H9 (cell line): Measurements from ENCODE around the gene TNFAIP8L3. TPM values are rescaled to one million over a fixed set of nuclear protein-coding genes. Genes with fewer than 3 reads are reported as not detected.

Source experiments
- DNase-seq: peaks from one replicate; pipeline ENCODE4 v3.0.0-alpha.2; 2017
- H2AFZ ChIP-seq: one replicate; pipeline ENCODE4 v1.6.1; 2013; ENCODE audit warnings: mild to moderate bottlenecking, low read length, control low read depth, moderate library complexity
- H2AK5ac ChIP-seq: 2 replicates; pipeline ENCODE4 v1.6.1; 2013; ENCODE audit warnings: low read length, control low read depth, mixed read lengths; ENCODE audit not compliant: insufficient read length
- H2BK120ac ChIP-seq: one replicate; pipeline ENCODE4 v1.6.1; 2013; ENCODE audit warnings: low read depth, mild to moderate bottlenecking, low read length, control low read depth, inconsistent platforms; ENCODE audit not compliant: poor library complexity, severe bottlenecking
- H2BK12ac ChIP-seq: 2 replicates; pipeline ENCODE4 v1.6.1; 2013; ENCODE audit warnings: low read length, control low read depth, mixed read lengths, low read depth; ENCODE audit not compliant: insufficient read length
- H2BK15ac ChIP-seq: 2 replicates; pipeline ENCODE4 v1.6.1; 2013; ENCODE audit warnings: low read depth, low read length, control low read depth
- H2BK20ac ChIP-seq: one replicate; pipeline ENCODE4 v1.6.1; 2013; ENCODE audit warnings: low read depth, mild to moderate bottlenecking, low read length, control low read depth, inconsistent platforms; ENCODE audit not compliant: poor library complexity, severe bottlenecking
- H2BK5ac ChIP-seq: 2 replicates; pipeline ENCODE4 v1.6.1; 2013; ENCODE audit warnings: low read length, control low read depth, mixed read lengths; ENCODE audit not compliant: insufficient read length
- H3K14ac ChIP-seq: 2 replicates; pipeline ENCODE4 v1.6.1; 2013; ENCODE audit warnings: low read length, control low read depth; ENCODE audit not compliant: insufficient read depth
- H3K18ac ChIP-seq: 2 replicates; pipeline ENCODE4 v1.6.1; 2013; ENCODE audit warnings: low read depth, mild to moderate bottlenecking, mixed read lengths, low read length, control low read depth; ENCODE audit not compliant: insufficient read length
- H3K23ac ChIP-seq: 2 replicates; pipeline ENCODE4 v1.6.1; 2013; ENCODE audit warnings: low read length, control low read depth, mixed read lengths, low read depth; ENCODE audit not compliant: insufficient read length
- H3K23me2 ChIP-seq: 2 replicates; pipeline ENCODE4 v1.6.1; 2013; ENCODE audit warnings: low read depth, mild to moderate bottlenecking, mixed read lengths, low read length, control low read depth; ENCODE audit not compliant: insufficient read length, poor library complexity, severe bottlenecking
- H3K27ac ChIP-seq: 2 replicates; pipeline ENCODE4 v1.5.1; 2013; ENCODE audit warnings: low read length, control low read depth, mixed read lengths, low read depth; ENCODE audit not compliant: insufficient read length
- H3K27me3 ChIP-seq: 2 replicates; pipeline ENCODE4 v1.6.1; 2013; ENCODE audit warnings: low read length, control low read depth, inconsistent platforms; ENCODE audit not compliant: insufficient read depth
- H3K4ac ChIP-seq: 2 replicates; pipeline ENCODE4 v1.6.1; 2013; ENCODE audit warnings: low read depth, mild to moderate bottlenecking, control low read depth, inconsistent platforms, low read length, moderate library complexity
- H3K4me1 ChIP-seq: 2 replicates; pipeline ENCODE4 v1.6.1; 2013; ENCODE audit warnings: low read length, control low read depth, inconsistent platforms; ENCODE audit not compliant: insufficient read depth
- H3K4me2 ChIP-seq: 2 replicates; pipeline ENCODE4 v1.6.1; 2013; ENCODE audit warnings: low read length, control low read depth, mixed read lengths; ENCODE audit not compliant: insufficient read length, insufficient read depth
- H3K56ac ChIP-seq: 2 replicates; pipeline ENCODE4 v1.6.1; 2013; ENCODE audit warnings: low read depth, mild to moderate bottlenecking, mixed read lengths, low read length, control low read depth; ENCODE audit not compliant: insufficient read length
- H3K79me1 ChIP-seq: 2 replicates; pipeline ENCODE4 v1.6.1; 2013; ENCODE audit warnings: low read depth, mild to moderate bottlenecking, moderate library complexity, low read length, control low read depth, inconsistent platforms; ENCODE audit not compliant: insufficient read depth, poor library complexity, severe bottlenecking
- H3K79me2 ChIP-seq: 2 replicates; pipeline ENCODE4 v1.6.1; 2013; ENCODE audit warnings: low read length, control low read depth, inconsistent platforms; ENCODE audit not compliant: insufficient read depth
- H3K9ac ChIP-seq: 2 replicates; pipeline ENCODE4 v1.6.1; 2013; ENCODE audit warnings: low read length, control low read depth, mixed read lengths; ENCODE audit not compliant: insufficient read length; ENCODE audit errors: extremely low read depth
- H3K9me3 ChIP-seq: one replicate; pipeline ENCODE4 v1.6.1; 2013; ENCODE audit warnings: low read depth, low read length, inconsistent platforms; ENCODE audit not compliant: control insufficient read depth
- H3T11ph ChIP-seq: one replicate; pipeline ENCODE4 v1.6.1; 2013; ENCODE audit warnings: mild to moderate bottlenecking, low read length, control low read depth, inconsistent platforms
- H4K20me1 ChIP-seq: one replicate; pipeline ENCODE4 v1.6.1; 2013; ENCODE audit not compliant: control insufficient read depth, insufficient read length, insufficient read depth
- H4K5ac ChIP-seq: 2 replicates; pipeline ENCODE4 v1.6.1; 2013; ENCODE audit warnings: low read depth, mild to moderate bottlenecking, mixed read lengths, low read length, control low read depth; ENCODE audit not compliant: insufficient read length
- H4K8ac ChIP-seq: replicated peaks from 2 replicates; pipeline ENCODE4 v1.6.1; 2013; ENCODE audit warnings: low read length, control low read depth, mixed read lengths, low read depth; ENCODE audit not compliant: insufficient read length
- H4K91ac ChIP-seq: 2 replicates; pipeline ENCODE4 v1.6.1; 2013; ENCODE audit warnings: low read depth, mild to moderate bottlenecking, moderate library complexity, mixed read lengths, low read length, control low read depth; ENCODE audit not compliant: insufficient read length
- H3K27ac Mint-ChIP-seq, 3 experiments: 2 replicates in 2 of 3; 3 replicates in 1 of 3; pipeline ENCODE4 v1.8.0; 2020 to 2021; ENCODE audit warnings: mixed read lengths in 3 of 3, mild to moderate bottlenecking in 1 of 3, moderate library complexity in 1 of 3
- H3K27me3 Mint-ChIP-seq: 2 replicates; pipeline ENCODE4 v1.8.0; 2021; ENCODE audit warnings: low read depth, mild to moderate bottlenecking, moderate library complexity, mixed read lengths
- H3K36me3 Mint-ChIP-seq, 3 experiments: 2 replicates in 2 of 3; 3 replicates in 1 of 3; pipeline ENCODE4 v1.8.0; 2020 to 2021; ENCODE audit warnings: low read depth in 3 of 3, mixed read lengths in 3 of 3; ENCODE audit not compliant: insufficient read depth in 1 of 3
- H3K4me1 Mint-ChIP-seq, 2 experiments: 2 replicates each; pipeline ENCODE4 v1.8.0; 2020; ENCODE audit warnings: mixed read lengths in 2 of 2
- H3K4me3 Mint-ChIP-seq, 2 experiments: 2 replicates in 1 of 2; 3 replicates in 1 of 2; pipeline ENCODE4 v1.8.0; 2020 to 2021; ENCODE audit warnings: mild to moderate bottlenecking in 2 of 2, mixed read lengths in 2 of 2, moderate library complexity in 1 of 2
- H3K9me3 Mint-ChIP-seq, 2 experiments: 2 replicates in 1 of 2; 3 replicates in 1 of 2; pipeline ENCODE4 v1.8.0; 2020; ENCODE audit warnings: mild to moderate bottlenecking in 2 of 2, mixed read lengths in 2 of 2, moderate library complexity in 1 of 2
- WGBS: extraction: QIAGEN DNeasy Blood & Tissue Kit; methylation state at CpG from one replicate; pipeline ENCODE4 v1.1.7; 2013; ENCODE audit warnings: missing lambda C conversion rate, low lambda C conversion rate, mixed read lengths; ENCODE audit not compliant: insufficient read length; ENCODE audit errors: extremely low coverage; 5-methylcytosine and 5-hydroxymethylcytosine counted together
- total RNA-seq: library from RNA; stranded (reverse); gene quantifications from 2 replicates; pipeline ENCODE4 v1.2.1, GENCODE V29; 2021
- TF ChIP-seq, protein P1 (sequence below): fragments of 200-600 bp; sonication (generic); conservative IDR thresholded peaks from 3 replicates; pipeline ENCODE4 v1.8.0; 2021; ENCODE audit warnings: antibody characterized with exemption, mild to moderate bottlenecking

TNFAIP8L3 gene
- total RNA-seq, 1 experiment from 2014 or later, result 0.22 TPM

DNA sequence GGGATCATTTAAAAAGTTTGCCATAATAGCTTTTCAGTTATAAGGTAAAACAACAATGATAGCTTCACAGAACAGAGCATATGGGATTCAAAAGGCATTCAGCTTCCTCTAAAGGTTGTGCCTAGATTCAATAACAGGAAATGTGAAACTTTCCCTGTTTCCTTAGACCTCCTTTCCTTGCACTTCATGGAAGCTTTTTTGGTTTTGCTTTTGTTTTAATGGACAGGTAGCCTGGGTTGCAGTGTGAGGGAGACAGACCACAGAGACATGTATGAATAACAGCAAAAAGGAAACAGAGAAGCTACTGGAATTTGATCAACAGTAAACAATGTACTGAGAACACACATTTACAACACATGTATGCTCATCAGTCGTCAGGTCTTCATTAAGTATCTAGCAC lies 2.3 kb upstream of the TNFAIP8L3 start:
- no peaks in the 10 kb centered on the region for H3K4me1 ChIP-seq
- TF ChIP-seq, protein P1, sequence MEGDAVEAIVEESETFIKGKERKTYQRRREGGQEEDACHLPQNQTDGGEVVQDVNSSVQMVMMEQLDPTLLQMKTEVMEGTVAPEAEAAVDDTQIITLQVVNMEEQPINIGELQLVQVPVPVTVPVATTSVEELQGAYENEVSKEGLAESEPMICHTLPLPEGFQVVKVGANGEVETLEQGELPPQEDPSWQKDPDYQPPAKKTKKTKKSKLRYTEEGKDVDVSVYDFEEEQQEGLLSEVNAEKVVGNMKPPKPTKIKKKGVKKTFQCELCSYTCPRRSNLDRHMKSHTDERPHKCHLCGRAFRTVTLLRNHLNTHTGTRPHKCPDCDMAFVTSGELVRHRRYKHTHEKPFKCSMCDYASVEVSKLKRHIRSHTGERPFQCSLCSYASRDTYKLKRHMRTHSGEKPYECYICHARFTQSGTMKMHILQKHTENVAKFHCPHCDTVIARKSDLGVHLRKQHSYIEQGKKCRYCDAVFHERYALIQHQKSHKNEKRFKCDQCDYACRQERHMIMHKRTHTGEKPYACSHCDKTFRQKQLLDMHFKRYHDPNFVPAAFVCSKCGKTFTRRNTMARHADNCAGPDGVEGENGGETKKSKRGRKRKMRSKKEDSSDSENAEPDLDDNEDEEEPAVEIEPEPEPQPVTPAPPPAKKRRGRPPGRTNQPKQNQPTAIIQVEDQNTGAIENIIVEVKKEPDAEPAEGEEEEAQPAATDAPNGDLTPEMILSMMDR, result no peak
- peaks cover 19% of the 10 kb centered on the region for H3K23me2 ChIP-seq
- H3K14ac ChIP-seq, result no peak overlapping the region
- H4K20me1 ChIP-seq, result no peaks in the 10 kb centered on the region
- no peak overlapping the region for H2BK120ac ChIP-seq
- H2BK5ac ChIP-seq, result no peak overlapping the region
- no peak overlapping the region for H3K4ac ChIP-seq
- no CpG with 5 or more reads among the region's 1 CpG for WGBS
- Mint-ChIP-seq H3K4me1 (peaks cover 4 to 7% of the 10 kb centered on the region in 2 experiments; a peak in 1 of 4 replicates), H3K27me3 (peaks cover 71% of the 10 kb centered on the region), H3K4me3 (no peak overlapping the region), H3K36me3 (no peaks in the 10 kb centered on the region), H3K27ac (no peak overlapping the region), H3K9me3 (no peaks in the 10 kb centered on the region)
- no peaks in the 10 kb centered on the region for H3K79me2 ChIP-seq
- H2BK12ac ChIP-seq, result no peak overlapping the region
- H3K9me3 ChIP-seq, result no peaks in the 10 kb centered on the region
- DNase-seq, result no peak
- H3K56ac ChIP-seq, result no peak overlapping the region
- no peak overlapping the region for H3T11ph ChIP-seq
- H4K5ac ChIP-seq, result no peak overlapping the region
- no peak overlapping the region for H2AK5ac ChIP-seq
- no peak overlapping the region for H4K8ac ChIP-seq
- H3K18ac ChIP-seq, result no peak overlapping the region
- H2AFZ ChIP-seq, result no peak overlapping the region
- no peaks in the 10 kb centered on the region for H3K79me1 ChIP-seq
- no peak overlapping the region for H2BK20ac ChIP-seq
- no peak overlapping the region for H3K9ac ChIP-seq
- peaks cover 29% of the 10 kb centered on the region; the same call in 1 of the 2 replicates for H3K27me3 ChIP-seq
- no peak overlapping the region for H3K27ac ChIP-seq
- no peak overlapping the region for H3K4me2 ChIP-seq
- H4K91ac ChIP-seq, result no peak overlapping the region
- no peak overlapping the region for H3K23ac ChIP-seq
- H2BK15ac ChIP-seq, result no peak overlapping the region
